DLD1 (cell line): ENCODE measurements around the gene SLC35A3.
"Not testable (repeated sequence)": the region's sequence is repeated elsewhere in the genome, so short reads cannot be mapped to it uniquely, and the experiment has no call there.

ENCODE experiments used
- in situ Hi-C: cut with HindIII; loops from 2 replicates; pipeline ENCODE4 v1.10.0; 2017; ENCODE audit warnings: low sequenced_read_pairs

SLC35A3 gene

GRCh38 chr1:99969729-99970621, at the start of gene SLC35A3:
TSS of gene SLC35A3 (plus strand) at chr1:99969996. CDS start at chr1:99993555, 23,559 bp downstream.
- in situ Hi-C loops: no loop called here

- in situ Hi-C loops: no loop called here
Measured at GRCh38 chr1:99934801-99935200, 35.0 kb upstream of the SLC35A3 start.

- in situ Hi-C loops: no loop called here
Measured at GRCh38 chr1:99935534-99935933, 34.3 kb upstream of the SLC35A3 start.

GRCh38 chr1:99936071-99936470, 33.7 kb upstream of the SLC35A3 start:
- in situ Hi-C loops: no loop called here

- in situ Hi-C loops: no loop called here
Measured at GRCh38 chr1:99942723-99943122, 27.1 kb upstream of the SLC35A3 start.

GRCh38 chr1:99943223-99943794, 26.5 kb upstream of the SLC35A3 start:
- in situ Hi-C loops: no loop called here

- in situ Hi-C loops: no loop called here
Measured at GRCh38 chr1:99944192-99944591, 25.6 kb upstream of the SLC35A3 start.

GRCh38 chr1:99945174-99945573, 24.6 kb upstream of the SLC35A3 start:
- in situ Hi-C loops: no loop called here

GRCh38 chr1:99950486-99950885, 19.3 kb upstream of the SLC35A3 start:
- in situ Hi-C loops: no loop called here

GRCh38 chr1:99952522-99952921, 17.3 kb upstream of the SLC35A3 start:
- in situ Hi-C loops: no loop called here

- in situ Hi-C loops: no loop called here
Measured at GRCh38 chr1:99955375-99955774, 14.4 kb upstream of the SLC35A3 start.

- in situ Hi-C loops: no loop called here
Measured at GRCh38 chr1:99956755-99957154, 13.0 kb upstream of the SLC35A3 start.

- in situ Hi-C loops: no loop called here
Measured at GRCh38 chr1:99957818-99958217, 12.0 kb upstream of the SLC35A3 start.

GRCh38 chr1:99959189-99959705, 10.5 kb upstream of the SLC35A3 start:
- in situ Hi-C loops: not testable (repeated sequence)

- in situ Hi-C loops: not testable (repeated sequence)
Measured at GRCh38 chr1:99960260-99960659, 9.5 kb upstream of the SLC35A3 start.

GRCh38 chr1:99963041-99963795, 6.6 kb upstream of the SLC35A3 start:
- in situ Hi-C loops: no loop called here

GRCh38 chr1:99964806-99965205, 5.0 kb upstream of the SLC35A3 start:
- in situ Hi-C loops: no loop called here

GRCh38 chr1:99965646-99966375, 4.0 kb upstream of the SLC35A3 start:
- in situ Hi-C loops: no loop called here

- in situ Hi-C loops: no loop called here
Measured at GRCh38 chr1:99968214-99968613, 1.6 kb upstream of the SLC35A3 start.

GRCh38 chr1:99969260-99969728, 502 bp upstream of the SLC35A3 start:
- in situ Hi-C loops: no loop called here
